H9 (cell line): Measurements from ENCODE around the gene ABR. TPM values are rescaled to one million over a fixed set of nuclear protein-coding genes. Genes with fewer than 3 reads are reported as not detected.

ENCODE experiments used
- DNase-seq: peaks from one replicate; pipeline ENCODE4 v3.0.0-alpha.2; 2017
- H2AFZ ChIP-seq: one replicate; pipeline ENCODE4 v1.6.1; 2013; ENCODE audit warnings: mild to moderate bottlenecking, low read length, control low read depth, moderate library complexity
- H2AK5ac ChIP-seq: 2 replicates; pipeline ENCODE4 v1.6.1; 2013; ENCODE audit warnings: low read length, control low read depth, mixed read lengths; ENCODE audit not compliant: insufficient read length
- H2BK120ac ChIP-seq: one replicate; pipeline ENCODE4 v1.6.1; 2013; ENCODE audit warnings: low read depth, mild to moderate bottlenecking, low read length, control low read depth, inconsistent platforms; ENCODE audit not compliant: poor library complexity, severe bottlenecking
- H2BK12ac ChIP-seq: 2 replicates; pipeline ENCODE4 v1.6.1; 2013; ENCODE audit warnings: low read length, control low read depth, mixed read lengths, low read depth; ENCODE audit not compliant: insufficient read length
- H2BK15ac ChIP-seq: 2 replicates; pipeline ENCODE4 v1.6.1; 2013; ENCODE audit warnings: low read depth, low read length, control low read depth
- H2BK20ac ChIP-seq: one replicate; pipeline ENCODE4 v1.6.1; 2013; ENCODE audit warnings: low read depth, mild to moderate bottlenecking, low read length, control low read depth, inconsistent platforms; ENCODE audit not compliant: poor library complexity, severe bottlenecking
- H2BK5ac ChIP-seq: 2 replicates; pipeline ENCODE4 v1.6.1; 2013; ENCODE audit warnings: low read length, control low read depth, mixed read lengths; ENCODE audit not compliant: insufficient read length
- H3K14ac ChIP-seq: 2 replicates; pipeline ENCODE4 v1.6.1; 2013; ENCODE audit warnings: low read length, control low read depth; ENCODE audit not compliant: insufficient read depth
- H3K18ac ChIP-seq: 2 replicates; pipeline ENCODE4 v1.6.1; 2013; ENCODE audit warnings: low read depth, mild to moderate bottlenecking, mixed read lengths, low read length, control low read depth; ENCODE audit not compliant: insufficient read length
- H3K23ac ChIP-seq: 2 replicates; pipeline ENCODE4 v1.6.1; 2013; ENCODE audit warnings: low read length, control low read depth, mixed read lengths, low read depth; ENCODE audit not compliant: insufficient read length
- H3K23me2 ChIP-seq: 2 replicates; pipeline ENCODE4 v1.6.1; 2013; ENCODE audit warnings: low read depth, mild to moderate bottlenecking, mixed read lengths, low read length, control low read depth; ENCODE audit not compliant: insufficient read length, poor library complexity, severe bottlenecking
- H3K27ac ChIP-seq: 2 replicates; pipeline ENCODE4 v1.5.1; 2013; ENCODE audit warnings: low read length, control low read depth, mixed read lengths, low read depth; ENCODE audit not compliant: insufficient read length
- H3K27me3 ChIP-seq: 2 replicates; pipeline ENCODE4 v1.6.1; 2013; ENCODE audit warnings: low read length, control low read depth, inconsistent platforms; ENCODE audit not compliant: insufficient read depth
- H3K4ac ChIP-seq: 2 replicates; pipeline ENCODE4 v1.6.1; 2013; ENCODE audit warnings: low read depth, mild to moderate bottlenecking, control low read depth, inconsistent platforms, low read length, moderate library complexity
- H3K4me1 ChIP-seq: 2 replicates; pipeline ENCODE4 v1.6.1; 2013; ENCODE audit warnings: low read length, control low read depth, inconsistent platforms; ENCODE audit not compliant: insufficient read depth
- H3K4me2 ChIP-seq: 2 replicates; pipeline ENCODE4 v1.6.1; 2013; ENCODE audit warnings: low read length, control low read depth, mixed read lengths; ENCODE audit not compliant: insufficient read length, insufficient read depth
- H3K56ac ChIP-seq: 2 replicates; pipeline ENCODE4 v1.6.1; 2013; ENCODE audit warnings: low read depth, mild to moderate bottlenecking, mixed read lengths, low read length, control low read depth; ENCODE audit not compliant: insufficient read length
- H3K79me1 ChIP-seq: 2 replicates; pipeline ENCODE4 v1.6.1; 2013; ENCODE audit warnings: low read depth, mild to moderate bottlenecking, moderate library complexity, low read length, control low read depth, inconsistent platforms; ENCODE audit not compliant: insufficient read depth, poor library complexity, severe bottlenecking
- H3K79me2 ChIP-seq: 2 replicates; pipeline ENCODE4 v1.6.1; 2013; ENCODE audit warnings: low read length, control low read depth, inconsistent platforms; ENCODE audit not compliant: insufficient read depth
- H3K9ac ChIP-seq: 2 replicates; pipeline ENCODE4 v1.6.1; 2013; ENCODE audit warnings: low read length, control low read depth, mixed read lengths; ENCODE audit not compliant: insufficient read length; ENCODE audit errors: extremely low read depth
- H3K9me3 ChIP-seq: one replicate; pipeline ENCODE4 v1.6.1; 2013; ENCODE audit warnings: low read depth, low read length, inconsistent platforms; ENCODE audit not compliant: control insufficient read depth
- H3T11ph ChIP-seq: one replicate; pipeline ENCODE4 v1.6.1; 2013; ENCODE audit warnings: mild to moderate bottlenecking, low read length, control low read depth, inconsistent platforms
- H4K20me1 ChIP-seq: one replicate; pipeline ENCODE4 v1.6.1; 2013; ENCODE audit not compliant: control insufficient read depth, insufficient read length, insufficient read depth
- H4K5ac ChIP-seq: 2 replicates; pipeline ENCODE4 v1.6.1; 2013; ENCODE audit warnings: low read depth, mild to moderate bottlenecking, mixed read lengths, low read length, control low read depth; ENCODE audit not compliant: insufficient read length
- H4K8ac ChIP-seq: replicated peaks from 2 replicates; pipeline ENCODE4 v1.6.1; 2013; ENCODE audit warnings: low read length, control low read depth, mixed read lengths, low read depth; ENCODE audit not compliant: insufficient read length
- H4K91ac ChIP-seq: 2 replicates; pipeline ENCODE4 v1.6.1; 2013; ENCODE audit warnings: low read depth, mild to moderate bottlenecking, moderate library complexity, mixed read lengths, low read length, control low read depth; ENCODE audit not compliant: insufficient read length
- H3K27ac Mint-ChIP-seq, 3 experiments: 2 replicates in 2 of 3; 3 replicates in 1 of 3; pipeline ENCODE4 v1.8.0; 2020 to 2021; ENCODE audit warnings: mixed read lengths in 3 of 3, mild to moderate bottlenecking in 1 of 3, moderate library complexity in 1 of 3
- H3K27me3 Mint-ChIP-seq: 2 replicates; pipeline ENCODE4 v1.8.0; 2021; ENCODE audit warnings: low read depth, mild to moderate bottlenecking, moderate library complexity, mixed read lengths
- H3K36me3 Mint-ChIP-seq, 3 experiments: 2 replicates in 2 of 3; 3 replicates in 1 of 3; pipeline ENCODE4 v1.8.0; 2020 to 2021; ENCODE audit warnings: low read depth in 3 of 3, mixed read lengths in 3 of 3; ENCODE audit not compliant: insufficient read depth in 1 of 3
- H3K4me1 Mint-ChIP-seq, 2 experiments: 2 replicates each; pipeline ENCODE4 v1.8.0; 2020; ENCODE audit warnings: mixed read lengths in 2 of 2
- H3K4me3 Mint-ChIP-seq, 2 experiments: 2 replicates in 1 of 2; 3 replicates in 1 of 2; pipeline ENCODE4 v1.8.0; 2020 to 2021; ENCODE audit warnings: mild to moderate bottlenecking in 2 of 2, mixed read lengths in 2 of 2, moderate library complexity in 1 of 2
- H3K9me3 Mint-ChIP-seq, 2 experiments: 2 replicates in 1 of 2; 3 replicates in 1 of 2; pipeline ENCODE4 v1.8.0; 2020; ENCODE audit warnings: mild to moderate bottlenecking in 2 of 2, mixed read lengths in 2 of 2, moderate library complexity in 1 of 2
- CTCF ChIP-seq: fragments of 200-600 bp; sonication (generic); conservative IDR thresholded peaks from 3 replicates; pipeline ENCODE4 v1.8.0; 2021; ENCODE audit warnings: antibody characterized with exemption, mild to moderate bottlenecking
- WGBS: extraction: QIAGEN DNeasy Blood & Tissue Kit; methylation state at CpG from one replicate; pipeline ENCODE4 v1.1.7; 2013; ENCODE audit warnings: missing lambda C conversion rate, low lambda C conversion rate, mixed read lengths; ENCODE audit not compliant: insufficient read length; ENCODE audit errors: extremely low coverage; 5-methylcytosine and 5-hydroxymethylcytosine counted together
- total RNA-seq: library from RNA; stranded (reverse); gene quantifications from 2 replicates; pipeline ENCODE4 v1.2.1, GENCODE V29; 2021

Gene ABR
- total RNA-seq, 1 experiment from 2014 or later = 34.7 TPM

- no peak overlapping the region for H2BK12ac ChIP-seq
- no peak for TF ChIP-seq CTCF
- no peaks in the 10 kb centered on the region; a peak in 1 of 5 replicates for H3K9me3 Mint-ChIP-seq
- H2BK20ac ChIP-seq = no peak overlapping the region
- no peak overlapping the region for H2BK15ac ChIP-seq
- H3K56ac ChIP-seq = no peak overlapping the region
- no peaks in the 10 kb centered on the region; the same call in 1 of the 2 replicates for H3K27me3 ChIP-seq
- no peak for DNase-seq
- no CpG with 5 or more reads among the region's 9 CpGs for WGBS
- no peak overlapping the region for H2BK120ac ChIP-seq
- no peak overlapping the region for H3K23ac ChIP-seq
- no peak overlapping the region for H3K18ac ChIP-seq
- no peaks in the 10 kb centered on the region for H3K9me3 ChIP-seq
- no peak overlapping the region for H4K8ac ChIP-seq
- no peaks in the 10 kb centered on the region; the same call in 1 of the 2 replicates for H3K4me1 ChIP-seq
- no peak overlapping the region for H3T11ph ChIP-seq
- H3K4me3 Mint-ChIP-seq = peak overlapping the region; percentile 30 to 90; a peak in 3 of 5 replicates
- H3K9ac ChIP-seq = no peak overlapping the region
- peaks cover 18 to 22% of the 10 kb centered on the region in 2 experiments for H3K4me1 Mint-ChIP-seq
- no peak overlapping the region for H3K14ac ChIP-seq
- H4K5ac ChIP-seq = no peak overlapping the region
- H3K79me2 ChIP-seq = no peaks in the 10 kb centered on the region
- no peak overlapping the region for H2BK5ac ChIP-seq
- H4K91ac ChIP-seq = no peak overlapping the region
- peaks cover 0 to 4% (median 0%) of the 10 kb centered on the region in 3 experiments; a peak in 1 of 7 replicates for H3K36me3 Mint-ChIP-seq
- no peak overlapping the region for H3K4me2 ChIP-seq
- H3K4ac ChIP-seq = no peak overlapping the region
- no peak overlapping the region for H3K27ac ChIP-seq
- H2AFZ ChIP-seq = no peak overlapping the region
- H3K27ac Mint-ChIP-seq = no peak overlapping the region
- H2AK5ac ChIP-seq = no peak overlapping the region
- H4K20me1 ChIP-seq = no peaks in the 10 kb centered on the region
- no peaks in the 10 kb centered on the region for H3K79me1 ChIP-seq
- peaks cover 8% of the 10 kb centered on the region for H3K23me2 ChIP-seq
- H3K27me3 Mint-ChIP-seq = peaks cover 34% of the 10 kb centered on the region
These were observed 2.6 kb downstream of the ABR start for GRCh38 chr17:1177016-1177700.
